ENCODE measurements around the gene AUP1. TPM values are rescaled to one million over a fixed set of nuclear protein-coding genes. Genes with fewer than 3 reads are reported as not detected.

Gene AUP1
- total and polyA plus RNA-seq, 2 experiments from 2014 or later: 121 to 195 TPM

DNA sequence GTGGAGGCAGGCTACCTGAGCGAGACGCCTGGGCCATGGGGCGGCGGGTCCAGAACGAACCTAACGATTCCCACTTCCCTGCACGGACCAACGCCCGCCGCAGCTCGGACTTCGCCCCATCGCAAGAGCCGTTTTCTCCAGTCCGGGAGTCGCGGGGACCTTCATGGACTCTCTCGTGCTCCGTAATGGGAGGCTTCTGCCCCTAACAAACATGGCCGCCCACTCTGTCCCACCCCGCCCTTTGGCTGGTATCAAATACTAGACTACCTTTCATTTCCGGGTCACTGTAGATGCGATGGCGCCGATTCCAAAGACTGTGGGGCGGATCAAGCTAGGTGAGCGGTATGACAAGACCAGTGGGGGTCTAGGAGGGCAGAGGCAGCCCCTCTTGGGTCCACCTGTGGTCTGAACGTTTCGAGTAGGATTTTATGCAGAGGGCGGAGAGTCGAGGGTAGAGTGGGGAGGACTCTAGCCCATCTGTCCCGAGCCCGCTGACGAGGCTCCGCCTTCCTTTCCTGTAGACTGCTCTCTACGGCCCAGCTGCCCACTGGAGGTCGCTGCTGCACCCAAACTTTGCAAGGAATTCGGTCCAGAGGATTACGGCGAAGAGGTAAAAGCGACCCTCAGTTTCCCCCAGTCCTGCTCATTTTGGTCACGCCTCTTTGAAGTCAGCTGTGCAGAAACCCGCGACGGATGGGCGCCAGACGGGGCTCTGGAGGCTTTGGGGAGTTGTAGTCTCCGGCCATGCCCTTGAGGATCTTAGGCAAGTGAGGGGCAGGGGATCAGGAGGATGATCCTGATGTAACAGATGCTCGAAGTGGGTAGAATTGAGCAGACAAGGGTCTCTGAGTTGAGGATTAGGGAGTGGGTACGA, 46.5 kb downstream of the AUP1 start, which contains the start of the genes CCDC142 and TTC31:
Gene CCDC142 (minus strand): TSS at position 198 of the 874 bp plus-strand sequence. CDS start 161 bp downstream, at position 37.
Gene TTC31 (plus strand): TSS at position 281 of the 874 bp plus-strand sequence. CDS start 15 bp downstream, at position 296.
- Histone ChIP-seq H4K20me1 (ENCODE audit: insufficient read depth, poor library complexity, severe bottlenecking) (no peaks in the 10 kb centered on the region), H2AFZ (peak within 1 kb of the TSS; percentile 75), H3K27ac (peak within 1 kb of the TSS; percentile 86), H3K4me1 (ENCODE audit: insufficient read depth) (peaks cover 18% of the 10 kb centered on the region), H3K4me2 (peak within 1 kb of the TSS; percentile 100), H3K9me2 (replicated peaks; ENCODE audit: insufficient read depth) (no peaks in the 10 kb centered on the region), H3K36me3 (replicated peaks; ENCODE audit: insufficient read depth, low read depth) (no peaks in the 10 kb centered on the region), H3K79me2 (peaks cover 55% of the 10 kb centered on the region), H3K27me3 (no peaks in the 10 kb centered on the region), H3K9me3 (ENCODE audit: low read depth) (no peaks in the 10 kb centered on the region), H3K4me3 (peak within 1 kb of the TSS; percentile 85)
- peak; percentile 97 for DNase-seq (ENCODE audit: low spot score)
- WGBS (ENCODE audit: low lambda C conversion rate, missing lambda C conversion rate): 3% methylated on average over 50 of the region's 50 CpGs
- TF ChIP-seq EZH2 (IDR thresholded peaks at IDR 0.05; ENCODE audit: borderline replicate concordance): no peak
- TF ChIP-seq, protein P1, sequence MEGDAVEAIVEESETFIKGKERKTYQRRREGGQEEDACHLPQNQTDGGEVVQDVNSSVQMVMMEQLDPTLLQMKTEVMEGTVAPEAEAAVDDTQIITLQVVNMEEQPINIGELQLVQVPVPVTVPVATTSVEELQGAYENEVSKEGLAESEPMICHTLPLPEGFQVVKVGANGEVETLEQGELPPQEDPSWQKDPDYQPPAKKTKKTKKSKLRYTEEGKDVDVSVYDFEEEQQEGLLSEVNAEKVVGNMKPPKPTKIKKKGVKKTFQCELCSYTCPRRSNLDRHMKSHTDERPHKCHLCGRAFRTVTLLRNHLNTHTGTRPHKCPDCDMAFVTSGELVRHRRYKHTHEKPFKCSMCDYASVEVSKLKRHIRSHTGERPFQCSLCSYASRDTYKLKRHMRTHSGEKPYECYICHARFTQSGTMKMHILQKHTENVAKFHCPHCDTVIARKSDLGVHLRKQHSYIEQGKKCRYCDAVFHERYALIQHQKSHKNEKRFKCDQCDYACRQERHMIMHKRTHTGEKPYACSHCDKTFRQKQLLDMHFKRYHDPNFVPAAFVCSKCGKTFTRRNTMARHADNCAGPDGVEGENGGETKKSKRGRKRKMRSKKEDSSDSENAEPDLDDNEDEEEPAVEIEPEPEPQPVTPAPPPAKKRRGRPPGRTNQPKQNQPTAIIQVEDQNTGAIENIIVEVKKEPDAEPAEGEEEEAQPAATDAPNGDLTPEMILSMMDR (IDR thresholded peaks at IDR 0.05; ENCODE audit: poor library complexity): peak; percentile 96
- no peak for TF ChIP-seq EZH2phosphoT487 (IDR thresholded peaks at IDR 0.05; ENCODE audit: low read depth, severe bottlenecking, unreplicated experiment)

DNA sequence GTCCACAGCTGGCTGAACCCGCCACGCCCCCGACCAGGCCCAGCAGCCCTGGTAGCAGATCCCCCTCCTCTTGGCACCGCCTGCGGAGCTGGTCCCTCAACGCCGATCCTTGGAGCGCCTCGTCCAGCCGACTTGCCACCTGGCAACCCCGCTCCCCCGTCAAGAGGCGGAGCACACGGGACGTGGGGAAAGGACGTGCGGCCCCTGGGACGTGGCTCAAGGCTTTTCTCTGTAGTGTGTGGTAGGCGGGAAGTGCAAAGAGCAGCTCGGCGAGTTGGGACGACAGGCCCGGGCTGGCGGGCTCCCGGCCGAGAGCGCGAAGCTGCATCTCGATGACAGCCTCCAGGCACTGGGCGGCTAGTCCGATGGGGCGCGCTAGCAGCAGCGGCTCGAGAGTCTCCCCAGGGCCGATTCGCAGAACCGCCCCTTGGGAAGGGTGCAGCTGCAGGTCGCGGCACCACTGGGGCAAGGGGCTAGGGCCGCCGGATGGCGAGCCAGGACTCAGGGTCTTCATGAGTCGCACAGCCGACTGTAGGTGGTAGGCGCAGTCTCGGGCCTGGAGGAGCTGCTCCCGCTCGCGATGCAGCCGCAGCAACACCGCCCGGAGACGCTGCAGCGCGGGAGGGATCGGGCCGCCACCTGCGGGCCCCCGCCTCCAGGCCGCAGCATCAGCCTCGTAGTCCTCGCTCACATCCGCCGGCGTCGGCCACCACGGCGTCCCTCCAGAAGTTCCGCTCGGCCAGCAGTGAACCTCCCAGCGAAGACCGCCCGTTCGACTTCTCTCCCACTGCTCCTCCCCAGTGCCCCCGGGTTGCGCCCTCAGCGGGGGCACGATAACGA, 47.3 kb downstream of the AUP1 start:
- Histone ChIP-seq H3K4me1 (ENCODE audit: insufficient read depth) (peaks cover 18% of the 10 kb centered on the region), H3K9me3 (ENCODE audit: low read depth) (no peaks in the 10 kb centered on the region), H3K27me3 (no peaks in the 10 kb centered on the region), H3K4me3 (peak overlapping the region; percentile 85), H3K27ac (peak overlapping the region; percentile 86), H3K36me3 (replicated peaks; ENCODE audit: insufficient read depth, low read depth) (no peaks in the 10 kb centered on the region), H3K4me2 (peak overlapping the region; percentile 100), H4K20me1 (ENCODE audit: insufficient read depth, poor library complexity, severe bottlenecking) (no peaks in the 10 kb centered on the region), H3K79me2 (peaks cover 56% of the 10 kb centered on the region), H3K9me2 (replicated peaks; ENCODE audit: insufficient read depth) (no peaks in the 10 kb centered on the region), H2AFZ (peak overlapping the region; percentile 75)
- TF ChIP-seq EZH2 (IDR thresholded peaks at IDR 0.05; ENCODE audit: borderline replicate concordance): no peak
- no peak for TF ChIP-seq EZH2phosphoT487 (IDR thresholded peaks at IDR 0.05; ENCODE audit: low read depth, severe bottlenecking, unreplicated experiment)
- TF ChIP-seq, protein P1 (IDR thresholded peaks at IDR 0.05; ENCODE audit: poor library complexity): no peak
- WGBS (ENCODE audit: low lambda C conversion rate, missing lambda C conversion rate): 3% methylated on average over 70 of the region's 80 CpGs
- DNase-seq (ENCODE audit: low spot score): peak; percentile 54

DNA sequence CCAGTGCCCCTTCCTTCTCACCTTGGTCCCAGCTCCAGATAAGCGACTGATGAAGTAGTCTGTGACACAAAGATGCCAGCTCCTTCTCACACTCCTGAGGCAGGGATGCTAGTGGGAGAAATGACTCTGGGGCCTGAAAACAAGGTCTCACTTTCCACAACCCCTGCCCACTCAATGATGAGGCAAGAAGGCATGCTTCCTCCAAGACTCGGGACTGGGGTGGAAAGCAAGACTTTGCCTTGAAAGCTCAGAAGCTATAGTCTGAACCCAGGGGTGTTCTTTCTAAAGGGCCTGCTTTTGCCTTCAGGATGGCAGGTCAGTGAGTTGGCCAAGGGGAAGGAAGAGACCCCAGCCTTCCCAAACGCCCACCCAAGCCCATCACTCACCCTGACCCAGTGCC, 48.1 kb downstream of the AUP1 start:
- H3K4me2 ChIP-seq: peak overlapping the region; percentile 100
- H2AFZ ChIP-seq: no peak overlapping the region
- H3K79me2 ChIP-seq: peaks cover 56% of the 10 kb centered on the region
- WGBS (ENCODE audit: low lambda C conversion rate, missing lambda C conversion rate): 67% methylated on average over 3 of the region's 3 CpGs
- H3K9me3 ChIP-seq (ENCODE audit: low read depth): no peaks in the 10 kb centered on the region
- H3K4me3 ChIP-seq: peak overlapping the region; percentile 85
- no peak for DNase-seq (ENCODE audit: low spot score)
- no peaks in the 10 kb centered on the region for H4K20me1 ChIP-seq (ENCODE audit: insufficient read depth, poor library complexity, severe bottlenecking)
- H3K9me2 ChIP-seq (replicated peaks; ENCODE audit: insufficient read depth): no peaks in the 10 kb centered on the region
- H3K4me1 ChIP-seq (ENCODE audit: insufficient read depth): peaks cover 18% of the 10 kb centered on the region
- H3K27ac ChIP-seq: no peak overlapping the region
- H3K27me3 ChIP-seq: no peaks in the 10 kb centered on the region
- no peaks in the 10 kb centered on the region for H3K36me3 ChIP-seq (replicated peaks; ENCODE audit: insufficient read depth, low read depth)
- TF ChIP-seq, protein P1 (IDR thresholded peaks at IDR 0.05; ENCODE audit: poor library complexity): no peak
- TF ChIP-seq EZH2 (IDR thresholded peaks at IDR 0.05; ENCODE audit: borderline replicate concordance) (no peak), EZH2phosphoT487 (IDR thresholded peaks at IDR 0.05; ENCODE audit: low read depth, severe bottlenecking, unreplicated experiment) (no peak)

Other genes with a start within 250 kb of the AUP1 start
- gene SLC4A5, start 186.3 kb downstream of the AUP1 start, total RNA-seq: 0.36 and 1.5 TPM in 2 replicates
- 0.28 and 1.7 TPM in 2 replicates for gene SLC4A5, start 186.3 kb downstream of the AUP1 start, polyA plus RNA-seq
- gene DCTN1, start 149.4 kb downstream of the AUP1 start, total RNA-seq: 72.3 and 84.3 TPM in 2 replicates
- gene DCTN1, start 149.4 kb downstream of the AUP1 start, polyA plus RNA-seq: 95.0 and 111 TPM in 2 replicates
- gene C2orf81, start 108.1 kb downstream of the AUP1 start, total RNA-seq: 0.32 and 0.37 TPM in 2 replicates
- gene C2orf81, start 108.1 kb downstream of the AUP1 start, polyA plus RNA-seq: 0.76 and 4.2 TPM in 2 replicates
- 6.2 and 7.1 TPM in 2 replicates for gene WDR54, start 108.0 kb downstream of the AUP1 start, total RNA-seq
- gene WDR54, start 108.0 kb downstream of the AUP1 start, polyA plus RNA-seq: 22.2 and 22.6 TPM in 2 replicates
- gene RTKN, start 87.8 kb downstream of the AUP1 start, total RNA-seq: 66.1 and 74.2 TPM in 2 replicates
- 77.5 and 85.0 TPM in 2 replicates for gene RTKN, start 87.8 kb downstream of the AUP1 start, polyA plus RNA-seq
- 16.0 and 20.0 TPM in 2 replicates for gene INO80B, start 74.6 kb downstream of the AUP1 start, total RNA-seq
- 18.9 and 19.9 TPM in 2 replicates for gene INO80B, start 74.6 kb downstream of the AUP1 start, polyA plus RNA-seq
- gene WBP1, start 71.3 kb downstream of the AUP1 start, total RNA-seq: 66.5 and 85.7 TPM in 2 replicates
- 87.5 and 95.0 TPM in 2 replicates for gene WBP1, start 71.3 kb downstream of the AUP1 start, polyA plus RNA-seq
- 47.6 and 67.1 TPM in 2 replicates for gene MOGS, start 64.3 kb downstream of the AUP1 start, total RNA-seq
- 48.3 and 60.2 TPM in 2 replicates for gene MOGS, start 64.3 kb downstream of the AUP1 start, polyA plus RNA-seq
- 13.8 and 23.4 TPM in 2 replicates for gene MRPL53, start 57.0 kb downstream of the AUP1 start, total RNA-seq
- 89.6 and 95.9 TPM in 2 replicates for gene MRPL53, start 57.0 kb downstream of the AUP1 start, polyA plus RNA-seq
- gene CCDC142, start 46.7 kb downstream of the AUP1 start, total RNA-seq: 11.6 and 15.9 TPM in 2 replicates
- gene CCDC142, start 46.7 kb downstream of the AUP1 start, polyA plus RNA-seq: 16.6 and 21.3 TPM in 2 replicates
- 19.9 and 25.1 TPM in 2 replicates for gene TTC31, start 46.6 kb downstream of the AUP1 start, total RNA-seq
- 21.3 and 23.8 TPM in 2 replicates for gene TTC31, start 46.6 kb downstream of the AUP1 start, polyA plus RNA-seq
- gene LBX2, start 30.1 kb downstream of the AUP1 start, total RNA-seq: 2.5 and 3.4 TPM in 2 replicates
- gene LBX2, start 30.1 kb downstream of the AUP1 start, polyA plus RNA-seq: 3.1 and 5.2 TPM in 2 replicates
- gene PCGF1, start 22.0 kb downstream of the AUP1 start, total RNA-seq: 10.4 and 10.6 TPM in 2 replicates
- gene PCGF1, start 22.0 kb downstream of the AUP1 start, polyA plus RNA-seq: 29.0 and 30.2 TPM in 2 replicates
- not detected in 2 replicates for gene TLX2, start 15.3 kb downstream of the AUP1 start, total RNA-seq
- not detected in 2 replicates for gene TLX2, start 15.3 kb downstream of the AUP1 start, polyA plus RNA-seq
- gene DQX1, start 3.5 kb downstream of the AUP1 start, total RNA-seq: 1.2 and 4.0 TPM in 2 replicates
- gene DQX1, start 3.5 kb downstream of the AUP1 start, polyA plus RNA-seq: 0.73 TPM in 1 of 2 replicates, not detected in the other
- 31.2 and 32.4 TPM in 2 replicates for gene HTRA2, start 227 bp upstream of the AUP1 start, total RNA-seq
- gene HTRA2, start 227 bp upstream of the AUP1 start, polyA plus RNA-seq: 33.5 and 37.2 TPM in 2 replicates
- 13.3 and 13.6 TPM in 2 replicates for gene LOXL3, start 24.2 kb upstream of the AUP1 start, total RNA-seq
- 11.0 and 11.2 TPM in 2 replicates for gene LOXL3, start 24.2 kb upstream of the AUP1 start, polyA plus RNA-seq
- gene DOK1, start 25.0 kb upstream of the AUP1 start, total RNA-seq: 8.0 and 11.6 TPM in 2 replicates
- 10.7 and 11.4 TPM in 2 replicates for gene DOK1, start 25.0 kb upstream of the AUP1 start, polyA plus RNA-seq
- gene M1AP, start 118.6 kb upstream of the AUP1 start, total RNA-seq: 0.70 and 1.0 TPM in 2 replicates
- gene M1AP, start 118.6 kb upstream of the AUP1 start, polyA plus RNA-seq: 0.30 and 1.2 TPM in 2 replicates
- gene SEMA4F, start 124.5 kb upstream of the AUP1 start, total RNA-seq: 6.8 and 7.3 TPM in 2 replicates
- 6.5 and 7.4 TPM in 2 replicates for gene SEMA4F, start 124.5 kb upstream of the AUP1 start, polyA plus RNA-seq

All from hepatocyte (in vitro differentiated cells).